Activated T-cell treated with anti-CD3 and anti-CD28 coated beads for 1 hour (primary cell): ENCODE data around the gene ASCL2.

Source experiments
- DNase-seq: peaks from one replicate; pipeline ENCODE4 v3.0.0-alpha.2; 2020; ENCODE audit warnings: low read depth

The ASCL2 gene

DNA sequence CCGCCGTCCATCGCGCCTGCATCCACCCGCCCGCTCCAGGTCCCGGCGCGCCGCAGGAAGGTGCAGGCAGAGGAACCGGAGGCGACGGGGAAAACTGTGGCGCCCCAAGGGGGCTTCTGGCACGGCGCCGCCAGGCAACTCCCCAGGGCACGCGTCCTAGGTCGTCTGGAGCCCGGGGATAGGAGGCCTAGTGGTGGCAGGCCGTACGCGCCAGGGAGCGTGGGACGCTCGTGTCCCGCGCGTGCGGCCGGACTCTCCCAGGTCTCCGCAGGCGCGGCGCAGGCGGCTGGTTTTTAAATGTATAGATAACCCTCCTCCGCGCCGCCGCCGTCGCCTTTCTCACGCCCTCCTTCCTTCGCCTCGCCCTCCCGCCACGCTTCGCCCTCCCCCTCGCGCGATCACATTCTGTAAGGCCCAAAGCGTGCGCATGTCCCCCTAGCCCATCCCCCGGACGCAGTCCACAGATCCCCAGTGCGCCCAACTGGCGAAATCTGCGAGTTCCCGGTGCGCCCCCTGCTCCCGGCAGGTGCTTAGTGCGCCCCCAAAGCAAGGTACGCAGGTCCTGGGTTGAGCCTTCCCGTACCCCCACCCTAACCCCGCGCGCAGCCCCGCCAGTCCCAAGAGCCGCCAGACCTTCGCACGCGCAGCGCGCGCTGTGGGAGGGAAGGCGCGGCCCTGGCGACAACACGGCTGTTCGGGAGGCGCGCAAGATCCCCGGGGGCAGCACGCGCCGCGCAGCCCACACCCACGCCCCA lies at the start of gene ASCL2:
ASCL2 (minus strand) TSS at position 267 of the 755 bp plus-strand sequence; CDS start at position 11, 256 bp downstream.
- DNase-seq, result no peak

- no peak for DNase-seq
Observed at GRCh38 chr11:2319791-2320472, 49.5 kb upstream of the ASCL2 start.

- DNase-seq, result no peak
Observed at GRCh38 chr11:2318707-2319106, 48.3 kb upstream of the ASCL2 start.

DNA sequence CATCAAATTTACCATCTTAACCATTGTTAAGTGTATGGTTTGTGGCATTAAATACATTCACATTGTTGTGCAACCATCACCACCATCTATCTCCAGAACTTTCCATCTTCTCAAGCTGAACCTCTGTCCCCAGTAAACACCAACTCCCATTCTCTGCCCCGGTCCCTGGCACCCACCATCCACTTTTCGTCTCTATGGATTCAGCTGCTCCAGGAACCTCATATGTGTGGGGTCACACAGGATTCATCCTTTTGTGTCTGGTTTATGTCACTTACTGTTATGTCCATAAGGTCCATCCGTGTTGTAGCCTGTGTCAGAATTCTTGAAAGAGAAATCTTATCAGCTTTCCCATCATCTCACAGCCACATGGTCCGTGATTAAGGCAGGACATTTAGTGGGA lies 47.7 kb upstream of the ASCL2 start:
- DNase-seq, result no peak

DNA sequence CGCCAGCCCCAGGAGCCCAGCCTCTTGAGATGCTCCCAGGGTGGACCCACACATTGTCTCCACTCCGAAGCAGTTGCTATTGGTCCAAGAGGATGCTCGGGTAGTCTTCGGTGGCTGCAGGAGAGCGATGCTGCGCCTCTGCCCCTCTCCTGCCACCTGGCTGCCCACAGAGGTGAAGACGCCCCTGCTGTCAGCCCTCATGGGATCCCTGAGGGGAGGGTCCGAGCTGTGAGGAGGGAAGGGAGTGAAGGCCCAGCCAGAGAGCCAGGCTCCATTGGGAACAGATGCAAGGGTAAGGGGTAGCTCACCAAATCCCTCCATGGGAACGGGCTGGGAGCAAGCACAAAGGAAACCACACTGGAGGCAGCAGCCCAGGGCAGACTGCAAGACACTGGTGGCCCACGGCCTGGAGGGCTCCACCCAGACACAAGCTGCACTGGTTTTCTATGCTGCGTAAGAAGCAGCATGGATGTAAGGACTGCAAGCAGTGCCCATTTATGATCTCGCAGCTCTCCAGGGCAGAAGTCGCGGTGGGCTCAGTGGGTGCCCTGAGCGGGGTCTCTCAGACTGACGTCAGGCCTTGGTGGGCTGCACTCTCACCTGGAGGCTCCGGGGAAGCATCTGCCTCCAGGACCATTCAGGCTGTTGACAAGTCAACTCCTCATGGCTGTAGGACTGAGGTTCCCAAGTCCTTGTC lies 47.1 kb upstream of the ASCL2 start:
- no peak for DNase-seq

- no peak for DNase-seq
Observed at GRCh38 chr11:2316963-2317244, 46.5 kb upstream of the ASCL2 start.

DNA sequence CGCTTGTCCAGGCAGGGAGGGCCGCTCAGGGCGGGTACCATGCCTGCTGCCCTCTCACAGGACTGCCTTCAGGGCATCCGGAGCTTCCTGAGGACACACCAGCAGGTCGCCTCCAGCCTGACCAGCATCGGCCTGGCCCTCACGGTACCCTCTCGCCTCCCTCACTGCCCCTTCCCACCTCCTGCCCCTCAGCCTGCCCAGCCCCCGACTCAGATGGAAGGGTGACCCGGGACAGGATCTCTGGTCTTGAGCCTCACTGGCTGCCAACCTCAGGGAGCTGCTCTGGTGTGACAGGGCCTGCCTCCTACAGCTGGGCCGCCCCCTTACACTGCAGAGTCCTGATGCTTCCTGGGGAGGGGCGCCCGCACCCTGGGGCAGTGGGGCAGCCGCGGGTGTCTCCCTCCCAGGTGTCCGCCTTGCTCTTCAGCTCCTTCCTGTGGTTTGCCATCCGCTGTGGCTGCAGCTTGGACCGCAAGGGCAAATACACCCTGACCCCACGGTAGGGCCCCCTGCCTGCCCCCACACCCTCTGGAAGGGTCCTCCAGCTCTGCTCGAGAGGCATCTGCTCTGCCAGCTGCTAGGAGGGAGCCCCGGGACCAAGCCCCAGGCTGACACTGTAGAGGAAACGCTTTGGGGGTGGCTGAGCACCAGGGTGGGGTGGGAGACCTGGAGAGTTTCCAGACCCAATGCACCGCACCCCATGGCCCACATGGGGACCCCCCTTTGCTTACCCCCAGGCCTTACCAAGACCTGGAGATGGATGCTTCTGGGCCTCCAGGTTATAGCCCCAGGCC lies 46.0 kb upstream of the ASCL2 start:
- DNase-seq, result no peak

GRCh38 chr11:2315395-2316168 lies 45.2 kb upstream of the ASCL2 start:
- no peak for DNase-seq

DNA sequence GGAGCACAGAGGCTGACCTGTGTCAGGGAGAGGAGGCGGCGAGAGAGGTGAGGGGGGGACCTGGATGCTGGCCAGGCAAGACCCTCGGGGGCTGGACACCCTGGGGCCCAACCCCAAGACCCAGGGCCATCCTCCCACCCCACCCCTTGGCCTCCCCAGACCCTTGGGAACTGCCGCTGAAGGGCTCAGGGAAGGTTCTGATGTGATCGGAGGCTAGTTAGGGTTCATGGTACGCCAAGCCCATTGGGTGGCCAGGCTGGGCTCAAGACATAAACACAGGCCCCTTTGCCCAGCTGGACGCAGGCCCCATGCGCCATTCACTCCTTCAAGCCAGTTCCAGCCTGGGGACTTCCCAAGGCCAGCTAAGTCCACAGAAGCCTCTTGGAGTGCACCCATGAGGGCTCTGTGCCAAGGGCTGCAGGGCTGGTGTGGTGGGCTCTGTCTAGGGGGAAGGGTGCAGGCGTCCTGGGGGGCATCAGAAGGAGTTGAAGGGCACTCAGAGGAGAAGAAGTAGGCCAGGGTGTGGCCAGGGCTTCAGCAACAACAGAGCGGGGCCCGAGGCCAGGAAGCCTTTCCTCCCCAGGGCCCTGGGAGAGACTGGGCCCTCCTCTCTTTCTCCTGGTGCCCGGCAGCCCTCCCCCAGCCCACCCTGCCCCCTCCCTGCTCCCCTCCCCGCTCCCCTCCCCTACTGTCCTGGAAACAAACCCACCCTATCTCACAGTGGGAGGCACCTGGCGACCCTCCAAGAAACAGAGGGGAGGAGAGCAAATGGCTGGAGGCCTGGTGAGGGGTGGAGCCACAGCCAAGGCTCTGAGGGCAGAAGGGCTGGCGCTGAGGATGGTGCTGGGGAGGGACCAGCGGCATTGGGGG lies 44.4 kb upstream of the ASCL2 start:
- DNase-seq, result no peak

- DNase-seq, result no peak
Observed at GRCh38 chr11:2314136-2314524, 43.7 kb upstream of the ASCL2 start.

DNA sequence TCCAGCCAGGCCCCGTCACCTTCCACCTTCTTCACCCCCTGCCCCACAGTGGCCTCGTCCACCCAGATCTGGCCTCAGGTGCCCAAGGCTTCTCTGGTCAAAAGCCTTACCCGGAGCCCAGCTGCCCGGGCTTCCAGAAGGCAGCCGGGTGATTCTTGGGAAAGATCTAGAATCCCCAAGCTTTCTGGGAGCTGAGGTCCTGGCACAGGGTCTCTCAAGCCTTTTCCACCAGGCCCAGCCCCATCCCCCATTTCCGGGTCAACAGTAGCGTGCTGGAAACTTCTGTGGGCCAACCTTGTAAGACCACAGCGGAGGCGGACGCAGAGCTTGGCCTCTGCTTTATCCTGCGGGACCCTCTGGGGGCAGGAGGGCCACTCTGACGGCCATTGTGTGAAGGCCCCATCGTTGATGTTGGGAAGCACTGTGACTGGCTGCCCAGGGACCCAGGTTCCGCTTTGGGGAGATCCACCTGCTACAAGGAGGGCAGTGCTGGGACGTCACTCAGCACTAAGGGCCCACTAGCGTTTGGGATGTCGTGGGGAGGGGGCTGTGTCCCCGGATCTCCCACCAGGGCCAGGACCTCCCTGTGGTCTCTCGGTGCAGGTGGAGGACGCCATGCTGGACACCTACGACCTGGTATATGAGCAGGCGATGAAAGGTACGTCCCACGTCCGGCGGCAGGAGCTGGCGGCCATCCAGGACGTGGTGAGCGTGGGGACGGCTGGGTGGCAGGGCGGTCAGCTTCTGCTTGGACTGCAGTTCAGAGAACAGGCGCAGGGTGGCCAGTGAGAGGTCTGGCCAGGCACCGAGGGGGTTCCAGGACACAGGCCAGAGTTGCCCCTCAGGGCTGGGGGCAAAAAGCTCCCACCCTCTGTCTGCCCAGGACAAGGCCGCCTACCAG lies 42.9 kb upstream of the ASCL2 start:
- no peak for DNase-seq

- DNase-seq, result no peak
Observed at GRCh38 chr11:2312232-2313042, 42.0 kb upstream of the ASCL2 start.

- no peak for DNase-seq
Observed at GRCh38 chr11:2311353-2312133, 41.2 kb upstream of the ASCL2 start.

DNA sequence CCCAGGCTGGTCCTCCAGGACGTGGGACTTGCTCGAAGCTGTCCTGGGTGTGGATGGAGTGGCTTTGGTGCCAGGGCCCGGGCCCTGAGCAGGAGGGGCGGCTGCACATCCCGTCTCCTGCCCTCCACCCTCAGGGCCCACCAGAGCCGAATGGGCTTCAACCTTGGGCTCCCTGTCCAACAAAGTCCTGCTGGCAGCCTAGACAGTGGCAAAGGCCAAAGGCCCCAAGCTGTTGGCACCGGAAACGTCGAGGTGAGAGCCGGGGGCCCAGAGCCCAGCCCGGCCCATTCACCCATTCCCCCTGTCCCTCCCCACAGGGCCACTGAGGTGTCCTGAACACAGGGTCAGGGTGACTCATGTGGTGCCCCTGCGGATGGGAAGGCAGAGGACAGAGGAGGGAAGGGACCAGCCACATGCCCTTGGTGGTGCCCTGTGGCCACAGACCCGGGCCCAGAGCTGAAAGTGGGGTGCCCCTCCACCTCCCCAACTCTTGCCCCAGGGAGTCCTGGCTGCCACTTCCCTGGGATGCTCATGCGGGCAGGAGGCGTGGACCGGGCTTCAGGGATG lies 40.5 kb upstream of the ASCL2 start:
- no peak for DNase-seq

GRCh38 chr11:2310073-2310785 lies 39.8 kb upstream of the ASCL2 start:
- DNase-seq, result no peak

- DNase-seq, result no peak
Observed at GRCh38 chr11:2309251-2310072, 39.1 kb upstream of the ASCL2 start.
